Ovary (tissue), 9 donors: ENCODE results near the gene IL15RA. TPM values are rescaled to one million over a fixed set of nuclear protein-coding genes. Genes with fewer than 3 reads are reported as not detected.
A peak's percentile ranks its signal among the peaks of the same experiment; 100 is the strongest.

Experiments used
- DNase-seq, 5 donors: peaks; one replicate each; pipeline ENCODE4 v3.0.0-alpha.2; 2019 to 2020
- H3K27ac ChIP-seq, 2 donors: fragments of 200-600 bp; one replicate each; pipeline versions ENCODE4 v1.5.1 to v1.8.0; 2019 to 2022
- H3K27me3 ChIP-seq: fragments of 200-600 bp; one replicate; pipeline ENCODE4 v1.8.0; 2022
- H3K36me3 ChIP-seq: fragments of 200-600 bp; sonication (generic); one replicate; pipeline ENCODE4 v1.5.1; 2019
- H3K4me1 ChIP-seq: one replicate; pipeline ENCODE4 v1.8.1; 2013; ENCODE audit warnings: mild to moderate bottlenecking, moderate library complexity; ENCODE audit not compliant: insufficient read depth
- H3K4me3 ChIP-seq: fragments of 200-600 bp; sonication (generic); one replicate; pipeline ENCODE4 v1.5.1; 2017
- H3K9me3 ChIP-seq, 2 donors: fragments of 200-600 bp in 1 of 2; sonication (generic) in 1 of 2; one replicate each; pipeline versions ENCODE4 v1.5.1 to v1.8.1; 2013 to 2019; ENCODE audit warnings: mild to moderate bottlenecking in 1 of 2, moderate library complexity in 1 of 2
- CTCF ChIP-seq, 3 donors: fragments of 450-650 bp in 2 of 3; fragments of 200-600 bp in 1 of 3; IDR thresholded peaks; one replicate each; pipeline versions ENCODE4 v1.5.1 to v1.8.0; 2016 to 2022; ENCODE audit warnings: antibody characterized with exemption in 3 of 3, mild to moderate bottlenecking in 1 of 3
- EP300 ChIP-seq: sonication (generic); formaldehyde crosslinking; IDR thresholded peaks from one replicate; pipeline ENCODE4 v1.6.1; 2017; ENCODE audit warnings: antibody characterized with exemption
- POLR2A ChIP-seq: fragments of 450-650 bp; IDR thresholded peaks from one replicate; pipeline ENCODE4 v1.6.1; 2017; ENCODE audit warnings: antibody characterized with exemption, mild to moderate bottlenecking, moderate library complexity
- WGBS, 3 donors: extraction: QIAGEN DNeasy Blood & Tissue Kit in 1 of 3; methylation state at CpG; one replicate each; pipeline versions ENCODE4 v1.1.5 to v1.1.7; 2013 to 2017; 5-methylcytosine and 5-hydroxymethylcytosine counted together
- intact Hi-C, 4 donors: fragments of 100-400 bp; cut with DNase I; formaldehyde crosslinking; loops; one replicate each; pipeline versions ENCODE4 v1.11.0 to v1.15.1; 2022 to 2023
- polyA plus RNA-seq, 2 donors: library from polyadenylated mRNA; stranded (reverse); fragments of 200-250 nt in 1 of 2; fragments of 350-450 nt in 1 of 2; fragmentation: Illumina TruSeq in 1 of 2; extraction: RNeasy Lipid Tissue Mini Kit (QIAGEN cat#74804) in 1 of 2; gene quantifications; one replicate each; pipeline ENCODE4 v1.2.3, GENCODE V29; 2013 to 2014
- total RNA-seq, 7 donors: library from RNA; depleted of rRNA in 2 of 7; stranded (reverse); fragments of >200 nt in 2 of 7; fragmentation: NEBNext Ultra II Directional in 3 of 7; extraction: Animal tissue kit (Norgen Biotek cat#: 25700) in 3 of 7; gene quantifications; one replicate each; pipeline versions ENCODE4 v1.1.0 to v1.2.4, GENCODE V29; 2016 to 2023
- donor health status: DM: no; HTN: no; CAD: no; lungs with moderate emphysema.
- donor health status: DM: no; HTN: no; CAD: no.
- donor health status: Bipolar disorder and iron deficiency.
- donor health status: DM: yes; HTN: yes; CAD: no.
- donor health status: DM: no; HTN: no; CAD: no.
- donor health status: DM: yes; HTN: yes; CAD: no.

IL15RA gene
- total and polyA plus RNA-seq, 9 donors = 2.7 to 15.2 (median 6.3) TPM

DNA sequence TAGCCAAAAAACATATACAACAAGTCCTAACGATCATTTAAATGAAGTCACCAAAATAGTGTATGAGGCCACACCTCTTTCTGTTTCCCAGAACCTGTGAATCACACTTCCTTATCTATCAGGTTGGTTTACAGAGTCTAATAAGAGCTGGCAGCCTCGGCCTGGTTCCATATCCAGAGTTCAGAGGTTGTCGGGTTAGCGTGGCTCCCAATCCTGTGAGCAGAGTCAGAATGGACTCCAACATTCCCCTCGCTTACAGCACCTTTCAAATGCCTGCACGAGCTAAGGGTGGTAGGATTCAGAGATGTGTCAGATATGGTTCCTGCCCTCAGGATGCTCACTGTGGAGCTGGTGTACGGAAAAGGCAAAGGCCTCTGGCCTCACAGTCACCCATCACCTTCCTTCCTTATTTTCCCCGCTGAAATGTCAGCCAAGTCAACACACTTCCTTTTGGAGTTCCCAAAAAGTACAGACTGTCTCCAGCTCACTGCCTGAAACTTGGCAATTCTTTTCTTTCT is 6.0 kb downstream of the IL15RA start:
- Histone ChIP-seq H3K9me3 (no peaks in the 10 kb centered on the region), H3K36me3 (no peaks in the 10 kb centered on the region), H3K4me3 (no peak overlapping the region), H3K27me3 (no peaks in the 10 kb centered on the region), H3K27ac (no peak overlapping the region), H3K4me1 (peaks cover 1% of the 10 kb centered on the region)
- 74 to 79% (median 78%) methylated on average over 8 of the region's 8 CpGs for WGBS, 3 donors
- intact Hi-C loops = no loop called here
- peak in 1 of 5 donors; percentile 17 for DNase-seq
- no peak for TF ChIP-seq CTCF (IDR thresholded peaks at IDR 0.05)
- TF ChIP-seq POLR2A = no peak

- intact Hi-C loops = no loop called here
- 90 to 94% (median 91%) methylated on average over 3 of the region's 3 CpGs for WGBS, 3 donors
- no peak overlapping the region for H3K27ac ChIP-seq
- no peak overlapping the region for H3K4me3 ChIP-seq
- peaks cover 1% of the 10 kb centered on the region for H3K4me1 ChIP-seq
- no peaks in the 10 kb centered on the region for H3K9me3 ChIP-seq
- TF ChIP-seq CTCF (IDR thresholded peaks at IDR 0.05) (no peak), EP300 (no peak), POLR2A (no peak)
- no peak for DNase-seq
- H3K36me3 ChIP-seq = no peaks in the 10 kb centered on the region
- H3K27me3 ChIP-seq = no peaks in the 10 kb centered on the region
Observed at GRCh38 chr10:5970527-5970926, 6.8 kb downstream of the IL15RA start.

- no peak overlapping the region for H3K4me3 ChIP-seq
- intact Hi-C loops = no loop called here
- peaks cover 1% of the 10 kb centered on the region for H3K4me1 ChIP-seq
- H3K9me3 ChIP-seq = no peaks in the 10 kb centered on the region
- no peak overlapping the region for H3K27ac ChIP-seq
- DNase-seq = no peak
- H3K27me3 ChIP-seq = no peaks in the 10 kb centered on the region
- WGBS, 3 donors = 74 to 90% (median 76%) methylated on average over 2 of the region's 2 CpGs
- H3K36me3 ChIP-seq = no peaks in the 10 kb centered on the region
- TF ChIP-seq POLR2A (no peak), EP300 (no peak), CTCF (IDR thresholded peaks at IDR 0.05) (no peak)
Observed at GRCh38 chr10:5970066-5970465, 7.3 kb downstream of the IL15RA start.

GRCh38 chr10:5968681-5969453 is 8.5 kb downstream of the IL15RA start:
- Histone ChIP-seq H3K27ac (no peak overlapping the region), H3K27me3 (no peaks in the 10 kb centered on the region), H3K9me3 (no peaks in the 10 kb centered on the region), H3K4me3 (no peak overlapping the region), H3K4me1 (peaks cover 1% of the 10 kb centered on the region), H3K36me3 (no peaks in the 10 kb centered on the region)
- DNase-seq = peak in 2 of 5 donors; percentile 8 to 15
- TF ChIP-seq EP300 = no peak
- no peak for TF ChIP-seq CTCF (IDR thresholded peaks at IDR 0.05)
- no peak for TF ChIP-seq POLR2A
- 95 to 97% (median 96%) methylated on average over 9 of the region's 9 CpGs for WGBS, 3 donors
- intact Hi-C loops = no loop called here
